Measurements from ENCODE around the gene SYMPK. TPM values are rescaled to one million over a fixed set of nuclear protein-coding genes. Genes with fewer than 3 reads are reported as not detected.

SYMPK gene
- total RNA-seq, 1 donor from 2014 or later = 70.0 TPM

- no peak for FAIRE-seq
- Mint-ChIP-seq H3K36me3 (ENCODE audit: low read depth, unreplicated experiment) (peaks cover 6% of the 10 kb centered on the region), H3K4me1 (ENCODE audit: low read depth, unreplicated experiment) (peaks cover 14% of the 10 kb centered on the region), H3K9me3 (ENCODE audit: unreplicated experiment) (no peaks in the 10 kb centered on the region), H3K4me3 (ENCODE audit: unreplicated experiment) (peak overlapping the region; percentile 87), H3K27me3 (ENCODE audit: low read depth, unreplicated experiment) (no peaks in the 10 kb centered on the region), H3K27ac (ENCODE audit: unreplicated experiment) (peak overlapping the region; percentile 94)
- peaks cover 12% of the 10 kb centered on the region for H3K79me2 ChIP-seq (ENCODE audit: insufficient read depth, low read length)
- DNase-seq (ENCODE audit: low read depth) = no peak
- peak overlapping the region; percentile 52 for H3K4me3 ChIP-seq (ENCODE audit: insufficient read depth, low read depth, low read length)
- H3K4me1 ChIP-seq (ENCODE audit: insufficient read depth, low read length) = peaks cover 29% of the 10 kb centered on the region
- H3K4me2 ChIP-seq (ENCODE audit: low read length) = peak overlapping the region; percentile 100
- H3K27ac ChIP-seq (ENCODE audit: low read depth, low read length) = peak overlapping the region; percentile 54
- H3K36me3 ChIP-seq (ENCODE audit: insufficient read depth, low read length) = peaks cover 9% of the 10 kb centered on the region
- H2AFZ ChIP-seq (ENCODE audit: low read depth, low read length) = no peak overlapping the region
- H3K9ac ChIP-seq (ENCODE audit: low read length) = peak overlapping the region; percentile 74
- TF ChIP-seq CTCF (IDR thresholded peaks at IDR 0.05; ENCODE audit: insufficient read depth, low read depth, low read length) = no peak
- no peak for TF ChIP-seq EZH2 (IDR thresholded peaks at IDR 0.05; ENCODE audit: insufficient read depth, low read length)
- H3K27me3 ChIP-seq (ENCODE audit: insufficient read depth, low read length) = no peaks in the 10 kb centered on the region
- H3K9me3 ChIP-seq (ENCODE audit: insufficient read depth, low read depth, low read length) = no peaks in the 10 kb centered on the region
- H4K20me1 ChIP-seq (ENCODE audit: insufficient read depth, low read length) = peaks cover 28% of the 10 kb centered on the region
Observed at GRCh38 chr19:45769821-45770191, 93.1 kb downstream of the SYMPK start.

GRCh38 chr19:45768984-45769782 lies 93.8 kb downstream of the SYMPK start, which contains the start of gene SIX5:
Gene SIX5 (minus strand): TSS chr19:45769252. CDS start chr19:45768844, 408 bp downstream.
- FAIRE-seq = no peak

More at GRCh38 chr19:45768984-45769782, 93.8 kb downstream of the SYMPK start, which contains the start of gene SIX5:
- H3K4me3 Mint-ChIP-seq (ENCODE audit: unreplicated experiment) = peak within 1 kb of the TSS; percentile 88
- H3K36me3 Mint-ChIP-seq (ENCODE audit: low read depth, unreplicated experiment) = peaks cover 3% of the 10 kb centered on the region
- H3K27me3 Mint-ChIP-seq (ENCODE audit: low read depth, unreplicated experiment) = no peaks in the 10 kb centered on the region
- Histone ChIP-seq H4K20me1 (ENCODE audit: insufficient read depth, low read length) (peaks cover 28% of the 10 kb centered on the region), H3K4me1 (ENCODE audit: insufficient read depth, low read length) (peaks cover 34% of the 10 kb centered on the region), H3K4me3 (ENCODE audit: insufficient read depth, low read depth, low read length) (peak within 1 kb of the TSS; percentile 85), H2AFZ (ENCODE audit: low read depth, low read length) (peak within 1 kb of the TSS; percentile 76), H3K9me3 (ENCODE audit: insufficient read depth, low read depth, low read length) (no peaks in the 10 kb centered on the region), H3K36me3 (ENCODE audit: insufficient read depth, low read length) (peaks cover 6% of the 10 kb centered on the region), H3K27ac (ENCODE audit: low read depth, low read length) (peak within 1 kb of the TSS; percentile 95), H3K27me3 (ENCODE audit: insufficient read depth, low read length) (no peaks in the 10 kb centered on the region), H3K4me2 (ENCODE audit: low read length) (peak within 1 kb of the TSS; percentile 100), H3K79me2 (ENCODE audit: insufficient read depth, low read length) (peaks cover 12% of the 10 kb centered on the region), H3K9ac (ENCODE audit: low read length) (peak within 1 kb of the TSS; percentile 96)
- H3K9me3 Mint-ChIP-seq (ENCODE audit: unreplicated experiment) = no peaks in the 10 kb centered on the region
- TF ChIP-seq CTCF (IDR thresholded peaks at IDR 0.05; ENCODE audit: insufficient read depth, low read depth, low read length) (no peak), EZH2 (IDR thresholded peaks at IDR 0.05; ENCODE audit: insufficient read depth, low read length) (no peak)
- H3K27ac Mint-ChIP-seq (ENCODE audit: unreplicated experiment) = peak within 1 kb of the TSS; percentile 94
- peak; percentile 88 for DNase-seq (ENCODE audit: low read depth)
- peaks cover 17% of the 10 kb centered on the region for H3K4me1 Mint-ChIP-seq (ENCODE audit: low read depth, unreplicated experiment)
